MM.1S (cell line): ENCODE results near the gene ZNRF1.

Experiments used
- EZH2phosphoT487 ChIP-seq: fragments of 300-600 bp; sonication (generic); IDR thresholded peaks from 2 replicates; pipeline ENCODE4 v1.6.1; 2018; ENCODE audit warnings: antibody characterized with exemption, low read length
- TF ChIP-seq, protein P1 (sequence below): fragments of 300-600 bp; sonication (generic); IDR thresholded peaks from 2 replicates; pipeline ENCODE4 v1.5.1; 2016; ENCODE audit warnings: antibody characterized with exemption, low read length, mixed read lengths

DNA sequence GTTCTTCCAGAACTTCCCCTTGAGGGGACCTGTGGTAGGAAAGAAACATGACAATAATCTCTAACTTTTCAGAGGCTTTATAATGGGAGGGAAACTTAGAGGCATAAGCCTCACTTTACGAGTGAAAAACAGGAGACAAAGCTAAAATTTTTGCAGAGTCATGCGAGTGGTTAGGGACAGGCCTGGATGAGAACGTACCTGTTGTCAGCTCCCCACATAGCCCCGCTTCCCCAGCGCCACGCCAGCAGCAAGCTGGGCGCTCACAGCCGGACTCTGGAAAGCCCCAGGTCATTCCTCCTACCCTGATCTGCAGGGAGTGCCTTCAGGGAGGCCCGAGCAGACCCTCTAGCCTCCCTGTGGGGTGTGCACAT, 64.1 kb downstream of the ZNRF1 start:
- TF ChIP-seq, protein P1, sequence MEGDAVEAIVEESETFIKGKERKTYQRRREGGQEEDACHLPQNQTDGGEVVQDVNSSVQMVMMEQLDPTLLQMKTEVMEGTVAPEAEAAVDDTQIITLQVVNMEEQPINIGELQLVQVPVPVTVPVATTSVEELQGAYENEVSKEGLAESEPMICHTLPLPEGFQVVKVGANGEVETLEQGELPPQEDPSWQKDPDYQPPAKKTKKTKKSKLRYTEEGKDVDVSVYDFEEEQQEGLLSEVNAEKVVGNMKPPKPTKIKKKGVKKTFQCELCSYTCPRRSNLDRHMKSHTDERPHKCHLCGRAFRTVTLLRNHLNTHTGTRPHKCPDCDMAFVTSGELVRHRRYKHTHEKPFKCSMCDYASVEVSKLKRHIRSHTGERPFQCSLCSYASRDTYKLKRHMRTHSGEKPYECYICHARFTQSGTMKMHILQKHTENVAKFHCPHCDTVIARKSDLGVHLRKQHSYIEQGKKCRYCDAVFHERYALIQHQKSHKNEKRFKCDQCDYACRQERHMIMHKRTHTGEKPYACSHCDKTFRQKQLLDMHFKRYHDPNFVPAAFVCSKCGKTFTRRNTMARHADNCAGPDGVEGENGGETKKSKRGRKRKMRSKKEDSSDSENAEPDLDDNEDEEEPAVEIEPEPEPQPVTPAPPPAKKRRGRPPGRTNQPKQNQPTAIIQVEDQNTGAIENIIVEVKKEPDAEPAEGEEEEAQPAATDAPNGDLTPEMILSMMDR = no peak
- TF ChIP-seq EZH2phosphoT487 = no peak
